CD1c-positive myeloid dendritic cell (primary cell): ENCODE measurements around the gene KIAA0825.
A peak's percentile ranks its signal among the peaks of the same experiment; 100 is the strongest.

Experiments
- DNase-seq: peaks from one replicate; pipeline ENCODE4 v3.0.0-alpha.2; 2016; ENCODE audit errors: extremely low spot score

The KIAA0825 gene

GRCh38 chr5:94440015-94440414, 178.4 kb downstream of the KIAA0825 start:
- DNase-seq: no peak

- DNase-seq: peak; percentile 69
These were observed 184.8 kb downstream of the KIAA0825 start for GRCh38 chr5:94433397-94434163.

GRCh38 chr5:94432499-94432898, 185.9 kb downstream of the KIAA0825 start:
- DNase-seq: peak; percentile 25

GRCh38 chr5:94431696-94432095, 186.7 kb downstream of the KIAA0825 start:
- DNase-seq: no peak

GRCh38 chr5:94429566-94429965, 188.8 kb downstream of the KIAA0825 start:
- DNase-seq: no peak

- DNase-seq: no peak
These were observed 193.0 kb downstream of the KIAA0825 start for GRCh38 chr5:94425396-94425795.

GRCh38 chr5:94423411-94423810, 195.0 kb downstream of the KIAA0825 start:
- DNase-seq: no peak

- peak; percentile 31 for DNase-seq
These were observed 195.6 kb downstream of the KIAA0825 start for GRCh38 chr5:94422812-94423211.

- DNase-seq: peak; percentile 24
These were observed 197.5 kb downstream of the KIAA0825 start for GRCh38 chr5:94420885-94421284.

- DNase-seq: no peak
These were observed 202.6 kb downstream of the KIAA0825 start for GRCh38 chr5:94415798-94416197.

- no peak for DNase-seq
These were observed 209.0 kb downstream of the KIAA0825 start for GRCh38 chr5:94409440-94409839.

GRCh38 chr5:94407023-94407422, 211.4 kb downstream of the KIAA0825 start:
- no peak for DNase-seq

- DNase-seq: no peak
These were observed 214.9 kb downstream of the KIAA0825 start for GRCh38 chr5:94403483-94403882.

- no peak for DNase-seq
These were observed 216.3 kb downstream of the KIAA0825 start for GRCh38 chr5:94402096-94402495.

- no peak for DNase-seq
These were observed 220.9 kb downstream of the KIAA0825 start for GRCh38 chr5:94397508-94397907.

GRCh38 chr5:94396687-94397086, 221.7 kb downstream of the KIAA0825 start:
- no peak for DNase-seq

- DNase-seq: no peak
These were observed 222.9 kb downstream of the KIAA0825 start for GRCh38 chr5:94395468-94395867.

GRCh38 chr5:94391996-94392395, 226.4 kb downstream of the KIAA0825 start:
- DNase-seq: no peak

GRCh38 chr5:94389515-94389899, 228.9 kb downstream of the KIAA0825 start:
- DNase-seq: no peak

- DNase-seq: no peak
These were observed 229.5 kb downstream of the KIAA0825 start for GRCh38 chr5:94388773-94389514.

GRCh38 chr5:94385767-94386166, 232.6 kb downstream of the KIAA0825 start:
- DNase-seq: no peak

GRCh38 chr5:94378062-94378461, 240.3 kb downstream of the KIAA0825 start:
- DNase-seq: no peak

- peak; percentile 34 for DNase-seq
These were observed 241.6 kb downstream of the KIAA0825 start for GRCh38 chr5:94376672-94377345.
